ENCODE data around the gene OTOP2.
"Not testable (repeated sequence)": the region's sequence is repeated elsewhere in the genome, so short reads cannot be mapped to it uniquely, and the experiment has no call there.

Gene OTOP2

GRCh38 chr17:74901353-74902135 is 22.5 kb upstream of the OTOP2 start:
- no peak for FAIRE-seq

DNA sequence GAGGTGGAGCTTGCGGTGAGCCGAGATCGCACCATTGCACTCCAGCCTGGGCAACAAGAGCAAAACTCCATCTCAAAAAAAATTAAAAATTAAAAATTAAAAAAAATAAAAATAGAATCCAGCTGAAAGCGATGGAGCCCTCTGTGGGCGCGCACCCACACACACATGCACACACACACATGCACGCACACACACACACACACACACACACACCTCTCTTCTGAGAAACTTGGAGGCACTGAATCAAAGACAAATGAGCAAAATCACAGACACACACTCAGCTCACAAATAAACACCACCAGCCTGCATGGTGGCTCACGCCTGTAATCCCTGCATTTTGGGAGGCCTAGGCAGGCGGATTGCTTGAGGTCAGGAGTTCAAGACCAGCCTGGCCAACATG is 21.0 kb upstream of the OTOP2 start:
- no peak for FAIRE-seq

- no peak for FAIRE-seq
Observed at GRCh38 chr17:74903671-74904070, 20.4 kb upstream of the OTOP2 start.

- no peak for FAIRE-seq
Observed at GRCh38 chr17:74904687-74905409, 19.2 kb upstream of the OTOP2 start.

- not testable (repeated sequence) for FAIRE-seq
Observed at GRCh38 chr17:74906214-74906793, 17.8 kb upstream of the OTOP2 start.

DNA sequence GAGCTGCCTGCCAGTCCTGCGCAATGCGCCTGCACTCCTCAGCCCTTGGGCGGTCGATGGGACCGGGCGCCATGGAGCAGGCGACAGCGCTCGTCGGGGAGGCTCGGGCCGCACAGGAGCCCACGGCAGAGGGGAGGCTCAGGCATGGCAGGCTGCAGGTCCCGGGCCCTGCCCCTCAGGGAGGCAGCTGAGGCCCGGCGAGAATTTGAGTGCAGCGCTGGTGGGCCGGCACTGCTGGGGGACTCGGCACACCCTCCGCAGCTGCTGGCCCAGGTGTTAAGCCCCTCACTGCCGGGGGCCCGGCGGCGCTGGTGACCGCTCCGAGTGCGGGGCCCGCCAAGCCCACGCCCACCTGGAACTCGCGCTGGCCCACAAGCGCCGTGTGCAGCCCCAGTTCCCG is 17.1 kb upstream of the OTOP2 start:
- no peak for FAIRE-seq

DNA sequence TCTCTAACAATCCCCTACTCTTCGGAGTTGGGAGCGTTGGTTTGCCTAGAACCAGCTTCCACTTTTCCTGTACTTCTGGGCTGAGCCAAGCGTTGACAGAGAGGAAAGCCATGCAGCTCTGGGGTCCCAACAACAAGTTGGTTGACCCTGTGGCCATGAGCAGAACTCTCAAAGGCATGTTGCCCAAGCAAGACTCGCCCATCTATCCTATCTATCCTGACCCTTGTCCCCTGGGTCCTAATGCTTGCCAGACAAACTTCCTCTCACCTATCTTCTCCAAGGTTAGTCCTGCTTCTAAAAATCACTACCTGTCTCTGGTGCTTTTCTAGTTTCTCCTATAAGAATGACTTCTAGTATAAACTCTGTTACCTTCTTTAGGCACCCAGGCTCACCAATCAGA is 15.0 kb upstream of the OTOP2 start:
- not testable (repeated sequence) for FAIRE-seq

DNA sequence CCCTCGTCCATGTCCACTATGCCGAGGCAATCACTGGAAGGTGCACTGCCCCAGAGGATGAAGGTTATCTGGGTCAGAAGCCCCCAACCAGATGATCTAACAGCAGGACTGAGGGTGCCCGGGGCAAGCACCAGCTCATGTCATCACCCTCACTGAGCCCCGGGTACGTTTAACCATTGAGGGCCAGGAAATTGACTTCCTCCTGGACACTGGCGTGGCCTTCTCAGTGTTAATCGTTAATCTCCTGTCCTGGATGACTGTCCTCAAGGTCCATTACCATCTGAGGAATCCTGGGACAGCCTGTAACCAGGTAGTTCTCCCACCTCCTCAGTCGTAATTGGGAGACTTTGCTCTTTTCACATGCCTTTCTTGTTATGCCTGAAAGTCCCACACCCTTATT is 12.7 kb upstream of the OTOP2 start:
- not testable (repeated sequence) for FAIRE-seq

DNA sequence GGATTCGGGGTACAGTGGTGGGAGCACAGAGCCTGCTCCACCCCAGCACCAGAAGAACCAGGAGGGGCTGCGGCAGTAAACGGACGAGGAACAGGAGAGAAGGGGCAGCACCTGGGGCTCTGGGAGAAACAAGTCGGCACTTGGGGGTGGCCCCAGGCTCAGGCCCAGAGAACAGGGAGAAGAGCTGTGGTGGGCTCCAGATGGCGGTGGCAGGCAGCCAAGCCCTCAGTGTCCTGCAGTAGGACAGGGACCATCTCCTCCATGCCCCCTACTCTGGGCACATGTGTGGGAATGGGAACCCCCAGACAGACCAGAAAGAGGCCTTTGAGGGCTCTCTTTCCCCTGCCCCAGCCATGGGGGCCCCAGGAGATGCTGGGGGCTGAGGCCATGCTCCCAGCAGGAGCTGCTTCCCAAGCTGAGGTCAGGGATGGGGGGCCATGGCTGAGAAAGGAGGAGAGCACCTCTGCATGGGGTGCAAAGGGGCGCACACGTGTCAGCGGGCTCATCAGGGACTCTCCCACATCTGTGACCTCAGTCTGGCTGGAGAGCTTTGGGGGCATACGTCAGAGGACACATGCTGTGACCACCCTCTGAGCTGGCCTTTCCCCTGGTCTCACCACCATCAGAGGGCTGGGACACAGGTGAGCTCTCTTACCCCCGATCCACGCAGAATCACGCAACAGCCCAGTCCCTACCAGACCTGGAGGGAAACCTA is 7.8 kb upstream of the OTOP2 start:
- no peak for FAIRE-seq

GRCh38 chr17:74916851-74917199 is 7.2 kb upstream of the OTOP2 start:
- FAIRE-seq, result no peak

DNA sequence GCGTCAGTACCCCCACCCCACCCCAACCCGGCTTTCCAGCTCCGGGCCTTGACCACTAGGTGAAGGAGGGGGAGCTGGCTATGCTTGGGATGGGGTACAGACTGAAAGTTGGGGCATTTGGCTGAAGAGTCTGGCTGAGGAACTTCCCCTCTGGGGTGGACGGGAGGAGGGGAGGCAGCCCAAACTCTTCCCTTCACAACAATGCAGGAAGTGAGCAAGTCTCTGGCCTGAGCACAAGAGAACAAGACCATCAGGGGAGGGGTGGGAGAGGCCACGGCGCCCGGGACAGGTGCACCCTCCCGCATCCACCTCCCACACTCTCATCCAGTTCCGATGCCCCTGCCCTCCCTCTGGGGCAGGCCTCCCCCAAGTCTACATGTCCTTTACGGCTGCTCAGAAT is 6.6 kb upstream of the OTOP2 start:
- FAIRE-seq, result no peak

- FAIRE-seq, result no peak
Observed at GRCh38 chr17:74918906-74919305, 5.2 kb upstream of the OTOP2 start.

DNA sequence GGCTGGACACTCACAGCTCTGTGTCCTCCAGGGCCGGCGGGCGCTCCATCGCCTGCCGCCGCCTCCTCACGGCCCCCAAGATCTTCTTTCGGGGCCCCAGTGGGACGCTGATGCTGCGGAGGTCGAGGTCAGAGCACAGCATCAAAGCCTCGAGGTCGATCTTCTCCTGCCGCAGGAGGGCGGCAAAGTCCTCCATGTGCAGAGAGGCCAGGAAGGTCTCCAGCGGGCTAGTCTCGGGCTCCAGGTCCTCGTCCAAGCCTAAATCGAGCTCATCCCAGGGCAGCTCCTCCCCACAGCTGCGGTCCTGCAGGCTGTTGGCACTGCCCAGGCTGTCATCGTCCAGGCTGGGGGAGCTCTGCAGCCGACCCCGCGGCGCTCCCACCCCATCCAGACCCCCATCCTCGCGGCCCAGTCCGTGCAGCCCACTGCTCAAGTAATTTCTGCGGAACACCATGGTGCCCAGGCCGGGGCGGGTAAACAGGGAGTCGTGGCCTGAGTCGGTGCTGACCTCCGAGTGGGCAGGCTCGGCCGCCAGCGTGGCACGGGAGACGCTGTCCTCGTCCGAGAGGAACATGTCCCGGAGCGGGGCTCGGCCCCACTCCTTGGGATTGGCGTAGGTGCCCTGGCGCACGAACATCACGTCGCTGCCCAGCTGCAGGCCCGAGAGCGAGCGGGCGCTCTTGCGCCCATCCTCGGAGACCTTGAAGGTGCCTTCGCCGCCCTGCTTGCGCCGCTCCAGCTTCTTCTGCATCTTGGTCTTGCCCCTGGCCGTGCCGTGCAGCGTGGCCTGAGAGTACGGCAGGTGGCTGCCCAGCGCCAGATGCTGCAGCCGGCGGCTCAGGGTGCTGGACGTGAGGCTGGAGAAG is 4.4 kb upstream of the OTOP2 start:
- no peak for FAIRE-seq

DNA sequence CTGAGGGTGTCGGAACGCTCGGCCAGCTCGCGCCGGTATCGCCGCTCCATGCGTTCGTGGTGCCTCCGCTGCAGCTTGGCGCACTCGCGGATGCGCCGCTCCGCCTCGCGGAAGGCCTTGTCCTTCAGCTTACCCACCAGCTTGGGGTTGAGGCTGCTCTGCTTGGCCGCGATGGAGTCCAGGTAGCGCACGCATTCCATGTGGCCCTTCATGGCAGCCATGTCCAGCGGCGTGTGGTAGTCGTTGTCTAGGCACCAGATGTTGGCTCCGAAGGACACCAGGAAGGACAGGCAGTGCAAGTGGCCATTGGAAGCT is 3.8 kb upstream of the OTOP2 start:
- FAIRE-seq, result no peak

GRCh38 chr17:74920642-74921025 is 3.4 kb upstream of the OTOP2 start:
- FAIRE-seq, result no peak

DNA sequence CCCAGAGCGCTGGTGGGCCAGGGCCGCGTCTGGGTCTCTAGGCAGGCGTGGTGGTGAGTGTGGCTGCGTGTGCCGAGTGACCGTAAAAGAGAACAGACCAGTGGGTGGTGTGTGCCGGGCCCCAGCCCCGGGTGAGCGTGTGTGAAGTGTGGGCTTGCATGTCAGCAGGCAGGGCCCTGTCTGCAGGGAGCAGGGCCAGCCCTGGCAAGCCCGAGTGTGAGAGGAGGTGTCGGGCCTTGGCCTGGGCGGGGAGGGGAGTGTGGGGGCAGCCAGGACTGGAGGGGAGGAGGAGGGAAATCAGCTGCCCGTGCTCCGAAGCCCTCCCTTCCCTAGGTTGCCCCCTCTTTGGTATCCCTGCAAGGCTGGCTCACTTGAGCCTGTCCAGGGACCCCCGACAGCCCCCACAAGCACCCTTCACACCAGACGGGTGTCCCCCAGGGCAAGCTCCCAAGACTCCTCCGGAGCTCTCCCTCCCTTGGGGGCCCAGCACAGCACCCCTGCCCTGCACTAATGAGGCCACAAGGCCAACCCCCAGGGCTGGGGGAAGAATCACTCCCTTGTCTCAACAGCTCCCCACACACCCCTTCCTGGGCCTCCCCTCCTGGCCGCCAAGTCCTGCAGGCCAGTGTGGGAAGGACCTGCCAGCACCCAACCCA is 2.9 kb upstream of the OTOP2 start:
- FAIRE-seq, result no peak

- FAIRE-seq, result no peak
Observed at GRCh38 chr17:74921769-74922168, 2.3 kb upstream of the OTOP2 start.

- FAIRE-seq, result no peak
Observed at GRCh38 chr17:74922172-74922571, 1.9 kb upstream of the OTOP2 start.

- no peak for FAIRE-seq
Observed at GRCh38 chr17:74922694-74923537, 1.2 kb upstream of the OTOP2 start, which contains the start of gene USH1G. USH1G (minus strand) TSS chr17:74923255; CDS start chr17:74923073, 182 bp downstream.

DNA sequence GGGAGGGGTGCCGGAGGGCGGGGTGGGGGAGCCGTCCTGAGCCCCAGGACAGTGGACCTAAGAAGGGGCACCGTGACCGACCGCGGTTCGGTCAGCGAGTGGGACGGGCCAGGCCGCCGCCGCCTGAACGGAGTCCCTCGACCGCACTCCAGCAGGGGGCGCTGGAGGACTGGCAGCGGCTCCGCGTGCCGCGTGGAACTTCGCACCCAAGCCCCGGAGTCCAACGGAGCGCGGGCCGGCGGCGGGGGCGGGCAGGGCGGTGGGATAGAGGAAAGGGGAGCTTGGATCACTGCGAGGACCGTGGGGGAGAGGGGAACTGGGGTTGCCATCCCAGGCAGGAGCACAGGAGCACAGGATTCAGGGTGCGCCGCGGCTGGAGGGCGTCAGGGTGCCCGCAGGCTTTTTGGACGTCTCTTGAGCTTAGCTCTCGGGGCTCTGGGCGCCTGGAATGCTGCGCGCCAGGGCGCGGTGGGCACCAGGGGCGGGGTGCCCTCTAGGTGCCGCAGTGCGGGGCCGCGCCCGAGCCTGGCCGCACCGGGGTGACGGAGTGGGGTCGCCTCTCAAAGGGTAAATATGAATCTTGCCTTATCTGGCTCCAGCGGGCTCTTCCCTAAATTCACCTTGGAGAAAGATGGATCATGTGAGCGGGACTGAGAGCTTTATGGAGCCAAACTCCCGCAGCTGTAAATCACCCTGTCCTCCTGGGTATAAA is 379 bp upstream of the OTOP2 start:
- FAIRE-seq, result no peak

All from TTC549 (cell line).